Gastroesophageal sphincter (tissue), 4 donors: Measurements from ENCODE around the gene ADPRM. TPM values are rescaled to one million over a fixed set of nuclear protein-coding genes. Genes with fewer than 3 reads are reported as not detected.

Experiments used
- ATAC-seq: fragments of 150-250 bp; one replicate; pipeline ENCODE4 v1.9.1; 2016; ENCODE audit warnings: mild to moderate bottlenecking, moderate library complexity
- H3K27ac ChIP-seq, 4 donors: fragments of 200-600 bp; sonication (generic) in 3 of 4; 1 replicate in 3 of 4; 2 replicates in 1 of 4; pipeline ENCODE4 v1.5.1; 2016 to 2019
- H3K27me3 ChIP-seq: fragments of 200-600 bp; sonication (generic); one replicate; pipeline ENCODE4 v1.5.1; 2019
- H3K36me3 ChIP-seq, 2 donors: fragments of 200-600 bp; sonication (generic); one replicate each; pipeline ENCODE4 v1.5.1; 2019; ENCODE audit warnings: control low read depth in 1 of 2
- H3K4me1 ChIP-seq, 3 donors: fragments of 200-600 bp; sonication (generic); 1 replicate in 2 of 3; 2 replicates in 1 of 3; pipeline ENCODE4 v1.5.1; 2016 to 2019; ENCODE audit warnings: control low read depth in 2 of 3
- H3K4me3 ChIP-seq, 2 donors: fragments of 200-600 bp; sonication (generic); one replicate each; pipeline ENCODE4 v1.5.1; 2019; ENCODE audit warnings: mild to moderate bottlenecking in 1 of 2, moderate library complexity in 1 of 2
- H3K9me3 ChIP-seq, 3 donors: fragments of 200-600 bp; sonication (generic); one replicate each; pipeline ENCODE4 v1.5.1; 2017 to 2019; ENCODE audit warnings: control low read depth in 2 of 3
- EP300 ChIP-seq: sonication (generic); formaldehyde crosslinking; IDR thresholded peaks from one replicate; pipeline ENCODE4 v1.6.1; 2017; ENCODE audit warnings: antibody characterized with exemption, mild to moderate bottlenecking
- POLR2A ChIP-seq, 2 donors: fragments of 450-650 bp; IDR thresholded peaks; one replicate each; pipeline ENCODE4 v1.6.1; 2017; ENCODE audit warnings: antibody characterized with exemption in 2 of 2, mild to moderate bottlenecking in 2 of 2, moderate library complexity in 1 of 2
- POLR2AphosphoS5 ChIP-seq: sonication (generic); formaldehyde crosslinking; IDR thresholded peaks from one replicate; pipeline ENCODE4 v1.6.1; 2017; ENCODE audit warnings: antibody characterized with exemption
- WGBS, 2 donors: methylation state at CpG; one replicate each; pipeline ENCODE4 v1.1.5; 2018; ENCODE audit warnings: low coverage in 1 of 2; 5-methylcytosine and 5-hydroxymethylcytosine counted together
- total RNA-seq, 4 donors: library from RNA; depleted of rRNA; stranded (reverse); fragments of >200 nt; gene quantifications; one replicate each; pipeline ENCODE4 v1.1.0, GENCODE V29; 2016
- TF ChIP-seq, protein P1 (sequence below), 4 experiments: fragments of 200-600 bp in 2 of 4; fragments of 450-650 bp in 2 of 4; sonication (generic) in 1 of 4; IDR thresholded peaks; one replicate each; pipeline ENCODE4 v1.5.1; 2017 to 2019; ENCODE audit warnings: antibody characterized with exemption in 4 of 4, mild to moderate bottlenecking in 2 of 4, moderate library complexity in 2 of 4

The ADPRM gene
- total RNA-seq, 4 donors from 2014 or later = 8.3 to 13.2 (median 9.5) TPM

- Histone ChIP-seq H3K27ac (no peak overlapping the region), H3K9me3 (no peaks in the 10 kb centered on the region), H3K36me3 (peaks cover 0 to 60% of the 10 kb centered on the region in 2 donors), H3K4me3 (no peak overlapping the region), H3K4me1 (peaks cover 0 to 4% (median 0%) of the 10 kb centered on the region in 3 donors), H3K27me3 (no peaks in the 10 kb centered on the region)
- TF ChIP-seq EP300 (no peak), POLR2AphosphoS5 (no peak), POLR2A (IDR thresholded peaks at IDR 0.05) (no peak)
- TF ChIP-seq, protein P1, sequence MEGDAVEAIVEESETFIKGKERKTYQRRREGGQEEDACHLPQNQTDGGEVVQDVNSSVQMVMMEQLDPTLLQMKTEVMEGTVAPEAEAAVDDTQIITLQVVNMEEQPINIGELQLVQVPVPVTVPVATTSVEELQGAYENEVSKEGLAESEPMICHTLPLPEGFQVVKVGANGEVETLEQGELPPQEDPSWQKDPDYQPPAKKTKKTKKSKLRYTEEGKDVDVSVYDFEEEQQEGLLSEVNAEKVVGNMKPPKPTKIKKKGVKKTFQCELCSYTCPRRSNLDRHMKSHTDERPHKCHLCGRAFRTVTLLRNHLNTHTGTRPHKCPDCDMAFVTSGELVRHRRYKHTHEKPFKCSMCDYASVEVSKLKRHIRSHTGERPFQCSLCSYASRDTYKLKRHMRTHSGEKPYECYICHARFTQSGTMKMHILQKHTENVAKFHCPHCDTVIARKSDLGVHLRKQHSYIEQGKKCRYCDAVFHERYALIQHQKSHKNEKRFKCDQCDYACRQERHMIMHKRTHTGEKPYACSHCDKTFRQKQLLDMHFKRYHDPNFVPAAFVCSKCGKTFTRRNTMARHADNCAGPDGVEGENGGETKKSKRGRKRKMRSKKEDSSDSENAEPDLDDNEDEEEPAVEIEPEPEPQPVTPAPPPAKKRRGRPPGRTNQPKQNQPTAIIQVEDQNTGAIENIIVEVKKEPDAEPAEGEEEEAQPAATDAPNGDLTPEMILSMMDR (IDR thresholded peaks at IDR 0.05) = no peak
- ATAC-seq = no peak
- WGBS, 2 donors = 45 to 55% methylated on average over 4 to 5 of the region's 5 CpGs
Measured at GRCh38 chr17:10705727-10706126, 8.3 kb downstream of the ADPRM start.

DNA sequence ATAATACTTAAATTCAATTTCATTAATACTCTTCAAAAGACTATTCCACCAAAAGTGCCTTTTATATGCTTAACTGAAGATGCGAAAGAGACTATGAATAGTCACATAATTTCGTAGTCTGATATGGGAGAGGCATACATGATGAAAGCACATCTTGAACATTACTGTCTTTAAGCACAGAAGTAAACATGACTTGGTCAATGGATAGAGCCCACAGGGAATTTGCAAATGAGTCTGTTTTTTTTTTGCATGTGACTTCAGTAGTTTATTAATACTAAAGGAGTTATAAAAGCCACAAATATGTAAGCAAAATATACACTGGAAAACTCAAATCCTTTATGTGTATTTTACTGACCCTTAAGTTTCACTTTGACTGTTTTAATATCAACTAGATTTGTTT, 15.9 kb downstream of the ADPRM start:
- Histone ChIP-seq H3K27me3 (no peaks in the 10 kb centered on the region), H3K4me1 (no peaks in the 10 kb centered on the region), H3K36me3 (peaks cover 3 to 84% of the 10 kb centered on the region in 2 donors), H3K9me3 (no peaks in the 10 kb centered on the region), H3K27ac (no peak overlapping the region), H3K4me3 (no peak overlapping the region)
- WGBS, 2 donors = 89 to 100% methylated on average over 2 of the region's 2 CpGs
- ATAC-seq = no peak
- TF ChIP-seq, protein P1 (IDR thresholded peaks at IDR 0.05) = no peak
- TF ChIP-seq EP300 = no peak
- TF ChIP-seq POLR2A (IDR thresholded peaks at IDR 0.05) = no peak
- TF ChIP-seq POLR2AphosphoS5 = no peak

DNA sequence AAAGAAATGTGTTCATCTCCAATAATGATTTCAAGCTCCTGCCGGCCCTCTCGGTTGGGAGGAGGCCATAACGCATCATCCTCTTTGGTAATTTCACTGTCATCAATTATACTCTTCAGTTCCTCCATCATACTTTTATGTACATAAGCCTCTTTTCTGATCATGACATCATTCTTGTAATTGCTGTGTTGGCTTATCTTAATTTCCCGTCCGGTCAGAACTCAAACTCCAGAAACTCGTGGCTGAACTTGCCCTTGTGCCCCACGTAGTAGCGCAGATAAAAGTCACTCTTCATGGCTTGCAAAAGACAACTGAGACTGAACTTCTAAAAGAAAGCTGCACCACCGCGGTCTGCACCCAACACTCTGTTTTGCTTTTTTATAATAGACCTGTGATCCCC, 18.8 kb downstream of the ADPRM start:
- no peak overlapping the region for H3K4me3 ChIP-seq
- no peaks in the 10 kb centered on the region for H3K4me1 ChIP-seq
- TF ChIP-seq POLR2A (IDR thresholded peaks at IDR 0.05) = no peak
- no peak for TF ChIP-seq EP300
- TF ChIP-seq, protein P1 (IDR thresholded peaks at IDR 0.05) = no peak
- TF ChIP-seq POLR2AphosphoS5 = no peak
- ATAC-seq = no peak
- H3K36me3 ChIP-seq = peaks cover 3 to 81% of the 10 kb centered on the region in 2 donors
- H3K27ac ChIP-seq = no peak overlapping the region
- no peaks in the 10 kb centered on the region for H3K27me3 ChIP-seq
- no peaks in the 10 kb centered on the region for H3K9me3 ChIP-seq
- 82 to 90% methylated on average over 9 to 10 of the region's 10 CpGs for WGBS, 2 donors

GRCh38 chr17:10718547-10718946, 21.2 kb downstream of the ADPRM start:
- no peak for TF ChIP-seq POLR2A (IDR thresholded peaks at IDR 0.05)
- no peak for TF ChIP-seq POLR2AphosphoS5
- TF ChIP-seq EP300 = no peak
- TF ChIP-seq, protein P1 (IDR thresholded peaks at IDR 0.05) = no peak
- no peak for ATAC-seq
- H3K36me3 ChIP-seq = peaks cover 0 to 76% of the 10 kb centered on the region in 2 donors
- H3K27me3 ChIP-seq = no peaks in the 10 kb centered on the region
- H3K9me3 ChIP-seq = no peaks in the 10 kb centered on the region
- H3K4me3 ChIP-seq = no peak overlapping the region
- 33 to 80% methylated on average over 1 of the region's 1 CpG for WGBS, 2 donors
- H3K27ac ChIP-seq = no peak overlapping the region
- no peaks in the 10 kb centered on the region for H3K4me1 ChIP-seq

GRCh38 chr17:10724546-10725195, 27.3 kb downstream of the ADPRM start:
- no peak overlapping the region for H3K4me3 ChIP-seq
- ATAC-seq = no peak
- no peaks in the 10 kb centered on the region for H3K27me3 ChIP-seq
- H3K4me1 ChIP-seq = peaks cover 0 to 10% (median 0%) of the 10 kb centered on the region in 3 donors
- H3K9me3 ChIP-seq = no peaks in the 10 kb centered on the region
- peaks cover 0 to 73% of the 10 kb centered on the region in 2 donors for H3K36me3 ChIP-seq
- H3K27ac ChIP-seq = no peak overlapping the region
- TF ChIP-seq, protein P1 (IDR thresholded peaks at IDR 0.05) = no peak
- TF ChIP-seq EP300 = no peak
- TF ChIP-seq POLR2A (IDR thresholded peaks at IDR 0.05) = no peak
- no peak for TF ChIP-seq POLR2AphosphoS5
- WGBS, 2 donors = 81 to 94% methylated on average over 9 to 11 of the region's 11 CpGs
